HL-60 (cell line): Measurements from ENCODE around the gene TNFAIP2.

Experiments
- DNase-seq, 2 experiments: peaks; one replicate each; pipeline ENCODE4 v3.0.0-alpha.2; 2010 to 2020; ENCODE audit warnings: low read depth in 1 of 2, low spot score in 1 of 2
- H3K27ac ChIP-seq: fragments of 250-450 bp; sonication (Bioruptor Pico); replicated peaks from 2 replicates; pipeline ENCODE4 v1.5.1; 2020; ENCODE audit warnings: mild to moderate bottlenecking, moderate library complexity
- H3K27me3 ChIP-seq: fragments of 250-450 bp; sonication (Bioruptor Pico); 2 replicates; pipeline ENCODE4 v1.5.1; 2021; ENCODE audit warnings: mild to moderate bottlenecking, moderate library complexity; ENCODE audit not compliant: insufficient read depth, poor library complexity, severe bottlenecking
- H3K4me3 ChIP-seq: replicated peaks from 2 replicates; pipeline ENCODE4 v1.5.1; 2011; ENCODE audit warnings: mild to moderate bottlenecking, control low read depth, low read length; ENCODE audit not compliant: insufficient read depth
- CTCF ChIP-seq: IDR thresholded peaks from one replicate; pipeline ENCODE4 v1.5.1; 2011; ENCODE audit warnings: low read length, control low read depth, inconsistent platforms; ENCODE audit not compliant: insufficient read depth
- GABPA ChIP-seq: IDR thresholded peaks from 2 replicates; pipeline ENCODE4 v1.6.1; 2012; ENCODE audit warnings: low read depth
- POLR2AphosphoS5 ChIP-seq: IDR thresholded peaks from 2 replicates; pipeline ENCODE4 v1.6.1; 2012; ENCODE audit warnings: low read depth
- REST ChIP-seq: IDR thresholded peaks from 2 replicates; pipeline ENCODE4 v1.6.1; 2012; ENCODE audit warnings: low read depth; ENCODE audit not compliant: insufficient replicate concordance
- SPI1 ChIP-seq: IDR thresholded peaks from 2 replicates; pipeline ENCODE4 v1.6.1; 2012; ENCODE audit warnings: low read depth, mild to moderate bottlenecking, borderline replicate concordance
- long read RNA-seq: library from polyadenylated mRNA; unstranded; transcript quantifications from one replicate; pipeline ENCODE4 v2.0.0, GENCODE V29; 2020

TNFAIP2 gene
- long read RNA-seq, partial matches to known transcripts = 3 of 5 reads
- long read RNA-seq, other reads (novel, unspliced or antisense) = 2 of 5 reads

DNA sequence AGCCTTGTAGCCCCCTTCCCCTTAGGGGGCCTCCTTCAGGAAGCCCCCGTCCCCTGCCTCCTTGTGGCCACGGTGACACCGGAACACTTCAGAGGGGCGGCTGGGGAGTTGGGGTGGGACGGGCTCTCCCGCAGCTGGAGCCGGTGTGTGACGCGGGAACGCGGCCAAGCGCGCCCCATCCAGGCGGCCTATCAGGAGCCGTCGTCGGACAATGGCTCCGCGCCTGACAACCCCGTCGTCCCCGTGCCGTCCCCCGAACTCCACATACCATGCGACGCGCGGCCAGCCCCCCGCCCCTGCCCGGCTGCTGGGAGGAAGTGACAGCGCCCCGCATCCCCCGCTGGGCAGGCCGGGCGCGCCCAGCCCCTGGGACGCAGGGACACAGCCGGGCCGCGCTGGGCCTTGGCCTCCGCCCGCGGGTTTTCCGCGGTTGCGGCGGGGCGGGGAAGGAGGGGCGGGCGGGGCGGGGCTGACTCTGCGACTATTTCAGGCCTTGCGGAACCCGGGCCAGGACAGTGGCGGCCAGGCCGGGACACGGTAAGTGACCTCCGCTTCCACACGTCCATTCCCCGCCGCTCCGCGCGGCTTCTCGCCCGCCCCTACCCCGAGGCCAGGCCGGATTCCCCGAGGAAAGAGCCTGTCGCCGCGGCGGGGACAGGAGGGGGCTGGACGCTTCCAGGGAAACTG, at the start of gene TNFAIP2:
Gene TNFAIP2, plus strand, starts transcription at position 515 of the 687 bp plus-strand sequence. CDS start 2,997 bp downstream, outside the sequence.
- TF ChIP-seq POLR2AphosphoS5 = peak; percentile 54; the same call in 1 of the 2 replicates
- TF ChIP-seq GABPA = no peak
- Histone ChIP-seq H3K27ac (peak within 1 kb of the TSS; percentile 94), H3K4me3 (peak within 1 kb of the TSS; percentile 73), H3K27me3 (no peaks in the 10 kb centered on the region)
- DNase-seq = peak; percentile 66 to 78

DNA sequence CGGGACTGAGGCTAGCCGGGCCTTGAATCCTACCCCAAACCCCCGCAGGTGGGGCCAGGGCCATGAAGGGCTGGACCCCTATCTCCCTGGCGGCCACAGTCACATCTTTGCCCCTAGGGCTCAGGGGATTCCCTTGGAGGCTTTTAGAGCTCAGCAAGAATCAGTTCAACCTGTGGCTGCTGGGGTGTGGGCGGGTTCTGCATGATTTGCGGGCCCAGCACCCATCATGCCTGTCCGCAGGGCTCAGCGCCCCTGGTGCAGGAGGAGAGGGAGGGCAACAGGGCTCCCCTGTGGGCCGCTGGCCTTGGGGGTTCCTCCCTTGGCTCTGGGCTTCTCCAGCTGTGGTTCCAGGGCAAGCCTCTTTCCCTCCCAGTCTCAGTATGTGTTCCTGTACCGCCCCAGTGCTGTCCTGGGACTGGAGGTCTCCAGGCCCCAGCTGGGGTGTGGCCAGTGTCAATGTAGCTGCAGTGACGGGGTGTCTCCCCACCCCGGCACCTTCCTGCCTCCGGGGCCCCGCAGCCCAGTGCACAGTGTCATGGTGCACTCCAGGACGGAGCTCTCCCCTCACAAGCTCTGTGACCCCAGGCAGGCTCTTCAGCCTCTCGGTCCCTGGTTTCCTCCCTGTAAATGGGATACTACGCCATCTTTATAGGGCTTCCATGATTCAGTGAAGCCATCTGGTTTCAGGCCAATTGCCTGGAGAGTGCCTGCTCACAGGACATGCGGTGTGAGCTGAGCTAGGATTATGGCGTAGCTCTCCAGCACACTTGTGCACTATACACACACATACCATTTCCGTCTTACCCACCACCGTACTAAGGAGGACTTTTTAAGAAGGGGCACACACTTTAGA, 49.2 kb upstream of the TNFAIP2 start:
- peaks cover 10% of the 10 kb centered on the region for H3K27me3 ChIP-seq
- H3K4me3 ChIP-seq = no peak overlapping the region
- no peak for TF ChIP-seq REST
- TF ChIP-seq GABPA = no peak
- no peak for TF ChIP-seq SPI1
- no peak for TF ChIP-seq POLR2AphosphoS5
- no peak for TF ChIP-seq CTCF
- H3K27ac ChIP-seq = no peak overlapping the region
- DNase-seq = no peak

- TF ChIP-seq REST = no peak
- no peak for TF ChIP-seq POLR2AphosphoS5
- TF ChIP-seq CTCF = no peak
- no peak for TF ChIP-seq SPI1
- no peak for TF ChIP-seq GABPA
- H3K27ac ChIP-seq = no peak overlapping the region
- DNase-seq = no peak
- no peak overlapping the region for H3K4me3 ChIP-seq
- H3K27me3 ChIP-seq = peaks cover 10% of the 10 kb centered on the region
Measured at GRCh38 chr14:103074729-103075367, 48.4 kb upstream of the TNFAIP2 start.

- DNase-seq = peak; percentile 67 to 82
- Histone ChIP-seq H3K4me3 (no peak overlapping the region), H3K27me3 (peaks cover 10% of the 10 kb centered on the region), H3K27ac (no peak overlapping the region)
- TF ChIP-seq POLR2AphosphoS5 (peak; percentile 37; the same call in 1 of the 2 replicates), REST (no peak), CTCF (peak; percentile 91)
Measured at GRCh38 chr14:103078420-103078749, 44.9 kb upstream of the TNFAIP2 start.
